Upper lobe of right lung (tissue), 1 donor: ENCODE data around the gene RPA1. TPM values are rescaled to one million over a fixed set of nuclear protein-coding genes. Genes with fewer than 3 reads are reported as not detected.

Source experiments
- ATAC-seq: fragments of 200-7000 bp; cut with Tn5 transposase; one replicate; pipeline ENCODE4 v1.9.1; 2020; ENCODE audit warnings: mild to moderate bottlenecking, moderate library complexity
- DNase-seq: peaks from one replicate; pipeline ENCODE4 v3.0.0-alpha.2; 2020
- H3K27ac ChIP-seq: fragments of 200-600 bp; one replicate; pipeline ENCODE4 v1.8.0; 2022
- H3K27me3 ChIP-seq: fragments of 200-600 bp; one replicate; pipeline ENCODE4 v1.8.0; 2022; ENCODE audit warnings: mild to moderate bottlenecking
- H3K36me3 ChIP-seq: fragments of 200-600 bp; one replicate; pipeline ENCODE4 v1.8.0; 2022
- H3K4me1 ChIP-seq: fragments of 200-600 bp; one replicate; pipeline ENCODE4 v1.8.0; 2022
- H3K4me3 ChIP-seq: fragments of 200-600 bp; one replicate; pipeline ENCODE4 v1.8.0; 2022; ENCODE audit warnings: mild to moderate bottlenecking
- H3K9me3 ChIP-seq: fragments of 200-600 bp; one replicate; pipeline ENCODE4 v1.8.0; 2022
- intact Hi-C: fragments of 100-400 bp; cut with DNase I; formaldehyde crosslinking; loops from one replicate; pipeline ENCODE4 v1.11.0; 2022
- total RNA-seq: library from RNA; stranded (reverse); fragmentation: NEBNext Ultra II Directional; extraction: Animal tissue kit (Norgen Biotek cat#: 25700); gene quantifications from one replicate; pipeline ENCODE4 v1.2.1, GENCODE V29; 2021
- TF ChIP-seq, protein P1 (sequence below): fragments of 200-600 bp; IDR thresholded peaks from one replicate; pipeline ENCODE4 v1.8.0; 2022; ENCODE audit warnings: antibody characterized with exemption
- donor health status: DM: no; HTN: yes; CAD: no; lungs with severe emphysema.

Gene RPA1
- total RNA-seq, 1 donor from 2014 or later: 56.7 TPM

DNA sequence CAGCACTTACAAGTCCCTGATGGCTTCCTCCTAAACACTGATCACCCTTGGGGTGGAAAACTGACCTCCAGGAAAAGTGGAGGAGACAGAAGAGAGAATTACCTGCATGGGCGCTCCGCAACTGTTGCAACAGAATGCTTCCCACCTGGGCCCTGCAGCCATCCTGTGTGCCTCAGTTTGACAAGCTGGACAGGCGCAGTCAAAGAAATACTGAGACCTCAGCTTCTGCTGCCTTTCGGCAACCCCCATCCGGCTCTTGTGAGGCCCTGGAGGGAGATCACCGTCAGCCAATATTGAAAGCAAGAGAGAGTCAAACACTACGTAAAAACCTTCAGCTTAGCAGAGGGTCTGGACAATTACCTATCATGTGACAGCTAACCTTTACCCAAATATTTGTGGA, 43.1 kb upstream of the RPA1 start:
- ATAC-seq (no peak), DNase-seq (no peak)
- intact Hi-C loops: loop anchor here (10.0 kb wide), 2 partner anchors 72 to 112 kb away; partner anchors contain the start of gene TLCD2
- Histone ChIP-seq H3K27ac (peak overlapping the region; percentile 75), H3K36me3 (peaks cover 11% of the 10 kb centered on the region), H3K4me1 (peaks cover 53% of the 10 kb centered on the region), H3K4me3 (no peak overlapping the region), H3K9me3 (no peaks in the 10 kb centered on the region), H3K27me3 (no peaks in the 10 kb centered on the region)
- TF ChIP-seq, protein P1, sequence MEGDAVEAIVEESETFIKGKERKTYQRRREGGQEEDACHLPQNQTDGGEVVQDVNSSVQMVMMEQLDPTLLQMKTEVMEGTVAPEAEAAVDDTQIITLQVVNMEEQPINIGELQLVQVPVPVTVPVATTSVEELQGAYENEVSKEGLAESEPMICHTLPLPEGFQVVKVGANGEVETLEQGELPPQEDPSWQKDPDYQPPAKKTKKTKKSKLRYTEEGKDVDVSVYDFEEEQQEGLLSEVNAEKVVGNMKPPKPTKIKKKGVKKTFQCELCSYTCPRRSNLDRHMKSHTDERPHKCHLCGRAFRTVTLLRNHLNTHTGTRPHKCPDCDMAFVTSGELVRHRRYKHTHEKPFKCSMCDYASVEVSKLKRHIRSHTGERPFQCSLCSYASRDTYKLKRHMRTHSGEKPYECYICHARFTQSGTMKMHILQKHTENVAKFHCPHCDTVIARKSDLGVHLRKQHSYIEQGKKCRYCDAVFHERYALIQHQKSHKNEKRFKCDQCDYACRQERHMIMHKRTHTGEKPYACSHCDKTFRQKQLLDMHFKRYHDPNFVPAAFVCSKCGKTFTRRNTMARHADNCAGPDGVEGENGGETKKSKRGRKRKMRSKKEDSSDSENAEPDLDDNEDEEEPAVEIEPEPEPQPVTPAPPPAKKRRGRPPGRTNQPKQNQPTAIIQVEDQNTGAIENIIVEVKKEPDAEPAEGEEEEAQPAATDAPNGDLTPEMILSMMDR: no peak

DNA sequence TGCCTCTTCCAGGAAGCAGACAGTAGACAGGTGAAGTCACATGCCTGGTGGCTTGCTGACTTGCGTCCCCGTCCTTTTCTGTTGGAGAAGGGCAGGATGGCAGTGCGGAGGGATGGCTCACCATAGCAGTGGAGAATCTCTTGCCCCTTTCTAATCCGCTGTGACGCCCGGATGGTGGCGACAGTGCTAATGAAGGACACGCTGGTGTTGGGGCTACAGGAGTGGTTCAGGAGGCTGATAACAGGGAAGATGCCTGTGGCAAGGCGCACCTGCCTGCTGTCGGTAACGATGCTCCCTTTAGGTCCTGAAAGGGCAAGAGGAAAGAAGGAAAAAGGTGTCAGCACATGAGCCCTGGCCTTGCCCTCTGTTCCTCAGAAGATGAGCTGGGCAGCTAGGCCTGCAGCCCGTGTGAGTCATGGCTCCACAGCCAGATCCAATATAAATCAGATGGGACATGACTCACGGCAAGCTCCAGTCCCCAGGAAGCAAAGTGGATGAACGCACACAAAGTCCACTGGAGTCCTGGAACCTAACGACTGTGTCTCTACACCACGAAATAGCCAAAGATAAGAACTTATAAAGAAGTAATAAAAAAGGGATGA, 42.4 kb upstream of the RPA1 start:
- Histone ChIP-seq H3K27me3 (no peaks in the 10 kb centered on the region), H3K4me1 (peaks cover 46% of the 10 kb centered on the region), H3K27ac (peak overlapping the region; percentile 75), H3K36me3 (peaks cover 11% of the 10 kb centered on the region), H3K9me3 (no peaks in the 10 kb centered on the region), H3K4me3 (no peak overlapping the region)
- ATAC-seq (no peak), DNase-seq (no peak)
- intact Hi-C loops: loop anchor here (10.0 kb wide), 2 partner anchors 73 to 113 kb away; partner anchors contain the start of gene TLCD2
- TF ChIP-seq, protein P1: no peak

DNA sequence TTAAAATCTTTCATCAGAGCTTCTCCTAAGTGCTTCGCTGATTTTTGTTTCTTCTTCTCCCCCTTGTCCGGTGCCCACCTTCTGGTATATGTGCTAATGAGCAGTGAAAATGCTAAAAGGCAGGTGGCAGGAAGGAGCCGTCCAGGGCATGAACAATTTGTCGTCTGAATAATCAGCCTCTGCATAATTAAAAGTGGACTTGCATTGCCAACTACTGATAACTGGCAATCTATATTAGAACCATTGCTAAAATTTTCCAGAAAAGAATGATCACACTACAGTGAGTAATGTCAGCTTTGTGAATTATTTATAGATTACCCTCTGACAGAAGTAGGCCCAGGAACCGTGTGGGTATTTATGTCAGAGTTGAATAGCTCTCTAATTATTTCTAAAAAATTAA, 39.9 kb upstream of the RPA1 start:
- no peak overlapping the region for H3K27ac ChIP-seq
- TF ChIP-seq, protein P1: no peak
- no peak for DNase-seq
- H3K9me3 ChIP-seq: no peaks in the 10 kb centered on the region
- intact Hi-C loops: loop anchor here (10.0 kb wide), 2 partner anchors 75 to 115 kb away; partner anchors contain the start of gene TLCD2
- ATAC-seq: no peak
- peaks cover 11% of the 10 kb centered on the region for H3K36me3 ChIP-seq
- no peak overlapping the region for H3K4me3 ChIP-seq
- peaks cover 27% of the 10 kb centered on the region for H3K4me1 ChIP-seq
- H3K27me3 ChIP-seq: no peaks in the 10 kb centered on the region

DNA sequence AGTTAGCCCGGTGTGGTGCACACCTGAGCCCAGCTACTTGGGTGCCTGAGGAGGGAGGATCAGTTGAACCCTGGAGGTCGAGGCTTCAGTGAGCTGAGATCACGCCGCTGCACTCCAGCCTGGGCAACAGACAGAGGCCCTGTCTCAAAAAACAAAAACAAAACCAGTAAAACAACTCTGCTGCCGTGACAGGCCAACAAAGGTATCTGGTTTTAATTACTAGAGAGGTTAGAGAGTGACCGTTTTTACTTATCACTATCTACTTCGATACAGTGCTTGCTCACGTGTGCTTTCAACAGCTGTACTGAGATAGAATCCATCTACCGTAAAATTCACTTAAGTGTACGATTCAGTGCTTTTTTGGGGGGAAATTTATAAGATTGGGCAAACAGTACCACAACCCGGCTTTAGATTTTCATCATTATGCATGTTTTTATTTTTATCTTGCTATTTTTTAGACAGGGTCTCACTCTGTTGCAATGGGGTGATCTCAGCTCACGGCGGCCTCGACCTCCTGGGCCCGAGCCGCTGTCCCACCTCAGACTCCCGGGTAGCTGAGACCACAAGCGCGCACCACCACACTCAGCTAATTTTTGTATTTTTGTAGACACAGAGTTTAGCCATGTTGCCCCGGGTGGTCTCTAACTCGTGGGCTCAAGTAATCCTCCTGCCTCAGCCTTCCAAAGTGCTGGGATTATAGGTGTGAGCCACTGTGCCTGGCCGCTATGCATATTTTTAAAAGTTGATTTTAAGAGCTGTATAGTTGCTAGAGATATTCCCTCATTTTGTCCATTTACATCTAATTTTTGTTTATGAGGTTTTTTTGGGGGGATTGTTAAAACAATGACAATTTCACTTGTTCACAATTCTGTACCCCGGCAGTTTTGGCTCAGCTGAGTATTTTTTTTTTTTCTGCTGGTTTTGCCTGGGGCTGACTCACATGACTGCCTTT, 37.0 kb upstream of the RPA1 start:
- TF ChIP-seq, protein P1: no peak
- peaks cover 13% of the 10 kb centered on the region for H3K4me1 ChIP-seq
- intact Hi-C loops: no loop called here
- H3K4me3 ChIP-seq: no peak overlapping the region
- DNase-seq (no peak), ATAC-seq (no peak)
- no peak overlapping the region for H3K27ac ChIP-seq
- peaks cover 1% of the 10 kb centered on the region for H3K36me3 ChIP-seq
- H3K27me3 ChIP-seq: no peaks in the 10 kb centered on the region
- H3K9me3 ChIP-seq: no peaks in the 10 kb centered on the region

DNA sequence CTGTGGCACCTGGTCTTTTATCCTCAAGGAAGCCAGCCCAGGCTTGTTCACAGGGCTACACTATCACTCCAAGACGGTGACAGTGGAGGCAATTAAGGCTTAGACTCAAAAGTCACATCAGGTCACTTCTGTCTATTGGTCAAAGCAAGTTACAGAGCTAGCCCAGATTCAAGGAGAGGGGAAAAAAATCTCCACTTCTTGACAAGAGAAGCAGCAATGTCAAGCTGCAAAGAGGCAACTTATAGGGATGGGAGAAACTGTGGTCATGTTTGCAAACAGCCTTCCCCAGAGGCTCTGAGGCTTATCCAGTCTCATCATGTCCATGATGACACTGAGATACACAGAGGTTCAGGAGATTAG, 36.4 kb upstream of the RPA1 start:
- intact Hi-C loops: no loop called here
- Histone ChIP-seq H3K4me3 (no peak overlapping the region), H3K36me3 (peaks cover 8% of the 10 kb centered on the region), H3K9me3 (no peaks in the 10 kb centered on the region), H3K27me3 (no peaks in the 10 kb centered on the region), H3K4me1 (peaks cover 9% of the 10 kb centered on the region), H3K27ac (no peak overlapping the region)
- DNase-seq: no peak
- no peak for ATAC-seq
- TF ChIP-seq, protein P1: no peak
